K562 (cell line): ENCODE data around the gene PPIA. TPM values are rescaled to one million over a fixed set of nuclear protein-coding genes. Genes with fewer than 3 reads are reported as not detected.

Experiments used
- CBX1 ChIP-seq: sonication (generic); IDR thresholded peaks from 2 replicates; pipeline ENCODE4 v1.6.1; 2016; ENCODE audit warnings: antibody characterized with exemption, low read depth, mild to moderate bottlenecking
- CREB1 ChIP-seq, 2 experiments: sonication (generic) in 1 of 2; formaldehyde crosslinking in 1 of 2; IDR thresholded peaks; 2 replicates each; pipeline versions ENCODE4 v1.6.1 to v1.8.0; 2012 to 2022; ENCODE audit warnings: inconsistent platforms in 1 of 2, mild to moderate bottlenecking in 1 of 2, missing genetic modification reagents in 1 of 2, moderate library complexity in 1 of 2
- E2F3 ChIP-seq: fragments of 250-450 bp; sonication (Bioruptor Pico); IDR thresholded peaks from 2 replicates; pipeline ENCODE4 v1.4.0; 2020; ENCODE audit warnings: mild to moderate bottlenecking
- GATA2 ChIP-seq: sonication (generic); formaldehyde crosslinking; IDR thresholded peaks from 2 replicates; pipeline ENCODE4 v1.4.0; 2020; ENCODE audit warnings: mild to moderate bottlenecking, missing genetic modification reagents
- HMG20A ChIP-seq: fragments of 450-650 bp; formaldehyde crosslinking; conservative IDR thresholded peaks from 2 replicates; pipeline ENCODE4 v1.4.0; 2020; ENCODE audit warnings: mild to moderate bottlenecking, mixed read lengths
- HNRNPLL ChIP-seq: fragments of 200-400 bp; formaldehyde crosslinking; IDR thresholded peaks from 2 replicates; pipeline ENCODE4 v1.6.1; 2017; ENCODE audit warnings: low read length, low read depth, mild to moderate bottlenecking; ENCODE audit not compliant: poor library complexity, severe bottlenecking
- TGIF2 ChIP-seq: sonication (generic); formaldehyde crosslinking; IDR thresholded peaks from 2 replicates; pipeline ENCODE4 v1.8.1; 2022; ENCODE audit warnings: mild to moderate bottlenecking, missing genetic modification reagents, moderate library complexity
- ZNF175 ChIP-seq: fragments of 200-800 bp; sonication (Bioruptor generic); IDR thresholded peaks from 2 replicates; pipeline ENCODE4 v1.6.1; 2016; ENCODE audit warnings: low read depth, mild to moderate bottlenecking, missing genetic modification characterization, missing compliant biosample characterization
- polyA plus RNA-seq, 8 experiments: library from polyadenylated mRNA; depleted of rRNA in 4 of 8; stranded (reverse) in 5 of 8; unstranded in 3 of 8; fragments of >200 nt; fragmentation: Nextera tagmentation in 2 of 8; fragmentation: Illumina TruSeq in 1 of 8; extraction: Ambion mirVana in 2 of 8; extraction: Trizol in 1 of 8; gene quantifications; 2 replicates each; pipeline versions ENCODE4 v1.2.1 to v1.2.3, GENCODE V29; 2011 to 2014; ENCODE audit warnings: inconsistent platforms in 1 of 8, missing spikeins in 1 of 8
- total RNA-seq, 7 experiments: library from RNA; depleted of rRNA in 6 of 7; stranded (reverse); fragments of >200 nt in 6 of 7; fragmentation: Illumina TruSeq in 2 of 7; extraction: Trizol in 2 of 7; gene quantifications; 2 replicates each; pipeline versions ENCODE4 v1.2.1 to v1.2.3, GENCODE V29; 2011 to 2021; ENCODE audit warnings: low replicate concordance in 1 of 7
- TF ChIP-seq, protein P1 (sequence below): sonication (generic); formaldehyde crosslinking; IDR thresholded peaks from 2 replicates; pipeline ENCODE4 v1.4.0; 2020; ENCODE audit warnings: mild to moderate bottlenecking, missing genetic modification reagents
- TF ChIP-seq, protein P2 (sequence below): fragments of 450-650 bp; formaldehyde crosslinking; IDR thresholded peaks from 2 replicates; pipeline ENCODE4 v1.4.0; 2020; ENCODE audit warnings: mild to moderate bottlenecking, moderate library complexity
- TF ChIP-seq, protein P3 (sequence below): sonication (generic); formaldehyde crosslinking; IDR thresholded peaks from 2 replicates; pipeline ENCODE4 v1.8.0; 2022; ENCODE audit warnings: mild to moderate bottlenecking, missing genetic modification reagents
- TF ChIP-seq, protein P4 (sequence below): fragments of 450-650 bp; IDR thresholded peaks from 2 replicates; pipeline ENCODE4 v1.6.1; 2016; ENCODE audit warnings: borderline replicate concordance
- TF ChIP-seq, protein P5 (sequence below): fragments of 450-650 bp; formaldehyde crosslinking; IDR thresholded peaks from 2 replicates; pipeline ENCODE4 v1.4.0; 2022; ENCODE audit warnings: missing genetic modification characterization

The PPIA gene
- total and polyA plus RNA-seq, 9 of the 15 experiments (the other 6 are each of a cell fraction or from before 2014, with no cell fraction given), result 2,583 to 7,504 (median 3,973) TPM

DNA sequence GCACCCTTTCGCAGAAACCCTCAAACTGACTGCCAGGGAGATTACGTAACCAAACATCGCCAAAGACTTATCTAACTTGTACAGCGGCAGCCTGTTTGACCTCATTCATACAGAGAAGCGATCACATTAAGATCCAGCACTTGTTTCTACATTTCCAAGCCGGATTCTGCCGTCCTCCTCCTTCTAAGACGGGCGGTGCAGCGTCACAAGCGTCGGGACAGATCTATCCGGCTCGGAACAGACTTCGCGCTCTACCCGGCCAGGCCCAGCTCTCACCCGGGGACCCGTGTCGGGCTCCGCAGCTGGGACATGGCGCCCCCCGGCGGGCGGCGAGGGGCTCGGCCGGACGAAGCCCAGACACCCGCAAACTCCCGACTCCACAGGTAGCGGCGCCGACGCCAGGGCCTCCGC lies 51.0 kb downstream of the PPIA start (continued):
- TF ChIP-seq CREB1 (IDR thresholded peaks at IDR 0.05), result peak; percentile 79
- peak; percentile 13; the same call in 1 of the 2 replicates for TF ChIP-seq CREB1 (CRISPR knock-in tag; IDR thresholded peaks at IDR 0.05)
- TF ChIP-seq GATA2 (CRISPR knock-in tag), result peak; percentile 49
- TF ChIP-seq, protein P1, sequence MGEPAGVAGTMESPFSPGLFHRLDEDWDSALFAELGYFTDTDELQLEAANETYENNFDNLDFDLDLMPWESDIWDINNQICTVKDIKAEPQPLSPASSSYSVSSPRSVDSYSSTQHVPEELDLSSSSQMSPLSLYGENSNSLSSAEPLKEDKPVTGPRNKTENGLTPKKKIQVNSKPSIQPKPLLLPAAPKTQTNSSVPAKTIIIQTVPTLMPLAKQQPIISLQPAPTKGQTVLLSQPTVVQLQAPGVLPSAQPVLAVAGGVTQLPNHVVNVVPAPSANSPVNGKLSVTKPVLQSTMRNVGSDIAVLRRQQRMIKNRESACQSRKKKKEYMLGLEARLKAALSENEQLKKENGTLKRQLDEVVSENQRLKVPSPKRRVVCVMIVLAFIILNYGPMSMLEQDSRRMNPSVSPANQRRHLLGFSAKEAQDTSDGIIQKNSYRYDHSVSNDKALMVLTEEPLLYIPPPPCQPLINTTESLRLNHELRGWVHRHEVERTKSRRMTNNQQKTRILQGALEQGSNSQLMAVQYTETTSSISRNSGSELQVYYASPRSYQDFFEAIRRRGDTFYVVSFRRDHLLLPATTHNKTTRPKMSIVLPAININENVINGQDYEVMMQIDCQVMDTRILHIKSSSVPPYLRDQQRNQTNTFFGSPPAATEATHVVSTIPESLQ (CRISPR knock-in tag), result peak; percentile 70; the same call in 1 of the 2 replicates
- TF ChIP-seq HMG20A (CRISPR knock-in tag), result 0 out of 2 replicates have a peak, but pooled peaks have one; percentile 6
- TF ChIP-seq, protein P2, sequence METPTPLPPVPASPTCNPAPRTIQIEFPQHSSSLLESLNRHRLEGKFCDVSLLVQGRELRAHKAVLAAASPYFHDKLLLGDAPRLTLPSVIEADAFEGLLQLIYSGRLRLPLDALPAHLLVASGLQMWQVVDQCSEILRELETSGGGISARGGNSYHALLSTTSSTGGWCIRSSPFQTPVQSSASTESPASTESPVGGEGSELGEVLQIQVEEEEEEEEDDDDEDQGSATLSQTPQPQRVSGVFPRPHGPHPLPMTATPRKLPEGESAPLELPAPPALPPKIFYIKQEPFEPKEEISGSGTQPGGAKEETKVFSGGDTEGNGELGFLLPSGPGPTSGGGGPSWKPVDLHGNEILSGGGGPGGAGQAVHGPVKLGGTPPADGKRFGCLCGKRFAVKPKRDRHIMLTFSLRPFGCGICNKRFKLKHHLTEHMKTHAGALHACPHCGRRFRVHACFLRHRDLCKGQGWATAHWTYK, result no peak; the same call in none of the 2 replicates
- TF ChIP-seq HNRNPLL, result peak; percentile 44
- TF ChIP-seq, protein P3, sequence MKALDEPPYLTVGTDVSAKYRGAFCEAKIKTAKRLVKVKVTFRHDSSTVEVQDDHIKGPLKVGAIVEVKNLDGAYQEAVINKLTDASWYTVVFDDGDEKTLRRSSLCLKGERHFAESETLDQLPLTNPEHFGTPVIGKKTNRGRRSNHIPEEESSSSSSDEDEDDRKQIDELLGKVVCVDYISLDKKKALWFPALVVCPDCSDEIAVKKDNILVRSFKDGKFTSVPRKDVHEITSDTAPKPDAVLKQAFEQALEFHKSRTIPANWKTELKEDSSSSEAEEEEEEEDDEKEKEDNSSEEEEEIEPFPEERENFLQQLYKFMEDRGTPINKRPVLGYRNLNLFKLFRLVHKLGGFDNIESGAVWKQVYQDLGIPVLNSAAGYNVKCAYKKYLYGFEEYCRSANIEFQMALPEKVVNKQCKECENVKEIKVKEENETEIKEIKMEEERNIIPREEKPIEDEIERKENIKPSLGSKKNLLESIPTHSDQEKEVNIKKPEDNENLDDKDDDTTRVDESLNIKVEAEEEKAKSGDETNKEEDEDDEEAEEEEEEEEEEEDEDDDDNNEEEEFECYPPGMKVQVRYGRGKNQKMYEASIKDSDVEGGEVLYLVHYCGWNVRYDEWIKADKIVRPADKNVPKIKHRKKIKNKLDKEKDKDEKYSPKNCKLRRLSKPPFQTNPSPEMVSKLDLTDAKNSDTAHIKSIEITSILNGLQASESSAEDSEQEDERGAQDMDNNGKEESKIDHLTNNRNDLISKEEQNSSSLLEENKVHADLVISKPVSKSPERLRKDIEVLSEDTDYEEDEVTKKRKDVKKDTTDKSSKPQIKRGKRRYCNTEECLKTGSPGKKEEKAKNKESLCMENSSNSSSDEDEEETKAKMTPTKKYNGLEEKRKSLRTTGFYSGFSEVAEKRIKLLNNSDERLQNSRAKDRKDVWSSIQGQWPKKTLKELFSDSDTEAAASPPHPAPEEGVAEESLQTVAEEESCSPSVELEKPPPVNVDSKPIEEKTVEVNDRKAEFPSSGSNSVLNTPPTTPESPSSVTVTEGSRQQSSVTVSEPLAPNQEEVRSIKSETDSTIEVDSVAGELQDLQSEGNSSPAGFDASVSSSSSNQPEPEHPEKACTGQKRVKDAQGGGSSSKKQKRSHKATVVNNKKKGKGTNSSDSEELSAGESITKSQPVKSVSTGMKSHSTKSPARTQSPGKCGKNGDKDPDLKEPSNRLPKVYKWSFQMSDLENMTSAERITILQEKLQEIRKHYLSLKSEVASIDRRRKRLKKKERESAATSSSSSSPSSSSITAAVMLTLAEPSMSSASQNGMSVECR (CRISPR knock-in tag), result peak; percentile 73
- peak; percentile 59; the same call in 1 of the 2 replicates for TF ChIP-seq ZNF175
- TF ChIP-seq, protein P4, sequence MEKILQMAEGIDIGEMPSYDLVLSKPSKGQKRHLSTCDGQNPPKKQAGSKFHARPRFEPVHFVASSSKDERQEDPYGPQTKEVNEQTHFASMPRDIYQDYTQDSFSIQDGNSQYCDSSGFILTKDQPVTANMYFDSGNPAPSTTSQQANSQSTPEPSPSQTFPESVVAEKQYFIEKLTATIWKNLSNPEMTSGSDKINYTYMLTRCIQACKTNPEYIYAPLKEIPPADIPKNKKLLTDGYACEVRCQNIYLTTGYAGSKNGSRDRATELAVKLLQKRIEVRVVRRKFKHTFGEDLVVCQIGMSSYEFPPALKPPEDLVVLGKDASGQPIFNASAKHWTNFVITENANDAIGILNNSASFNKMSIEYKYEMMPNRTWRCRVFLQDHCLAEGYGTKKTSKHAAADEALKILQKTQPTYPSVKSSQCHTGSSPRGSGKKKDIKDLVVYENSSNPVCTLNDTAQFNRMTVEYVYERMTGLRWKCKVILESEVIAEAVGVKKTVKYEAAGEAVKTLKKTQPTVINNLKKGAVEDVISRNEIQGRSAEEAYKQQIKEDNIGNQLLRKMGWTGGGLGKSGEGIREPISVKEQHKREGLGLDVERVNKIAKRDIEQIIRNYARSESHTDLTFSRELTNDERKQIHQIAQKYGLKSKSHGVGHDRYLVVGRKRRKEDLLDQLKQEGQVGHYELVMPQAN, result peak; percentile 43; the same call in 1 of the 2 replicates
- TF ChIP-seq E2F3, result no peak
- TF ChIP-seq, protein P5, sequence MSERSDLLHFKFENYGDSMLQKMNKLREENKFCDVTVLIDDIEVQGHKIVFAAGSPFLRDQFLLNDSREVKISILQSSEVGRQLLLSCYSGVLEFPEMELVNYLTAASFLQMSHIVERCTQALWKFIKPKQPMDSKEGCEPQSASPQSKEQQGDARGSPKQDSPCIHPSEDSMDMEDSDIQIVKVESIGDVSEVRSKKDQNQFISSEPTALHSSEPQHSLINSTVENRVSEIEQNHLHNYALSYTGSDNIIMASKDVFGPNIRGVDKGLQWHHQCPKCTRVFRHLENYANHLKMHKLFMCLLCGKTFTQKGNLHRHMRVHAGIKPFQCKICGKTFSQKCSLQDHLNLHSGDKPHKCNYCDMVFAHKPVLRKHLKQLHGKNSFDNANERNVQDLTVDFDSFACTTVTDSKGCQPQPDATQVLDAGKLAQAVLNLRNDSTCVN, result no peak
- no peak for TF ChIP-seq TGIF2 (CRISPR knock-in tag)
- 0 out of 2 replicates have a peak, but pooled peaks have one; percentile 43 for TF ChIP-seq CBX1
